H1 (cell line): ENCODE data around the gene PTK6. TPM values are rescaled to one million over a fixed set of nuclear protein-coding genes. Genes with fewer than 3 reads are reported as not detected.

ENCODE experiments used
- CTCF ChIA-PET: fragments of 300-600 bp; sonication (Branson Sonifier 250); formaldehyde crosslinking; loops from one replicate; lab custom pipeline; 2021; ENCODE audit not compliant: partially characterized antibody; lab: Charles Lee
- POLR2A ChIA-PET: fragments of 300-600 bp; sonication (Branson Sonifier 250); formaldehyde crosslinking; loops from one replicate; lab custom pipeline; 2021; ENCODE audit warnings: inconsistent platforms; ENCODE audit not compliant: partially characterized antibody; lab: Charles Lee
- DNase-seq, 2 experiments: peaks; one replicate each; pipeline versions ENCODE4 v3.0.0 to v3.0.0-alpha.2; 2010 to 2022; ENCODE audit warnings: low spot score in 2 of 2, low read depth in 1 of 2, mixed read lengths in 1 of 2
- FAIRE-seq: peaks from 2 replicates; lab custom pipeline; 2011; peaks lifted over from hg19 to GRCh38; lab: Jason Lieb, UNC
- H2AFZ ChIP-seq: 2 replicates; pipeline ENCODE4 v1.8.1; 2012; ENCODE audit warnings: low read length, inconsistent platforms
- H2AK5ac ChIP-seq: 2 replicates; pipeline ENCODE4 v1.6.1; 2013; ENCODE audit warnings: low read depth, low read length
- H2BK120ac ChIP-seq: replicated peaks from 2 replicates; pipeline ENCODE3; 2013; ENCODE audit warnings: low read depth, low read length, inconsistent platforms
- H2BK12ac ChIP-seq: 2 replicates; pipeline ENCODE4 v1.6.1; 2013; ENCODE audit warnings: low read depth, low read length
- H2BK15ac ChIP-seq: 2 replicates; pipeline ENCODE4 v1.6.1; 2013; ENCODE audit warnings: low read length
- H2BK20ac ChIP-seq: 2 replicates; pipeline ENCODE4 v1.6.1; 2013; ENCODE audit warnings: low read length
- H2BK5ac ChIP-seq: 2 replicates; pipeline ENCODE4 v1.6.1; 2013; ENCODE audit warnings: low read depth, low read length
- H3K14ac ChIP-seq: 2 replicates; pipeline ENCODE4 v1.6.1; 2013; ENCODE audit warnings: inconsistent platforms; ENCODE audit not compliant: insufficient read length
- H3K18ac ChIP-seq: 2 replicates; pipeline ENCODE4 v1.6.1; 2013; ENCODE audit warnings: low read length; ENCODE audit errors: extremely low read depth
- H3K23ac ChIP-seq: 2 replicates; pipeline ENCODE4 v1.6.1; 2013; ENCODE audit warnings: inconsistent platforms; ENCODE audit not compliant: insufficient read length
- H3K23me2 ChIP-seq: 2 replicates; pipeline ENCODE4 v1.6.1; 2013; ENCODE audit warnings: low read depth, low read length
- H3K27ac ChIP-seq: 2 replicates; pipeline ENCODE4 v1.6.1; 2011; ENCODE audit warnings: low read depth, low read length, inconsistent platforms
- H3K27me3 ChIP-seq, 4 experiments: replicated peaks in 1 of 4; 1 replicate in 1 of 4; 2 replicates in 3 of 4; pipeline versions ENCODE4 v1.6.1 to v1.8.1; 2011 to 2013; ENCODE audit warnings: low read length in 3 of 4, mild to moderate bottlenecking in 3 of 4, inconsistent platforms in 2 of 4, mixed read lengths in 2 of 4, moderate library complexity in 1 of 4; ENCODE audit not compliant: control insufficient read depth in 3 of 4, insufficient read depth in 3 of 4; ENCODE audit errors: extremely low read depth in 1 of 4
- H3K36me3 ChIP-seq, 4 experiments: 2 replicates each; pipeline versions ENCODE4 v1.6.1 to v1.8.1; 2011 to 2013; ENCODE audit warnings: mild to moderate bottlenecking in 4 of 4, low read length in 3 of 4, moderate library complexity in 2 of 4, control low read depth in 1 of 4, inconsistent platforms in 1 of 4; ENCODE audit not compliant: insufficient read depth in 4 of 4, control insufficient read depth in 2 of 4
- H3K4ac ChIP-seq: replicated peaks from 2 replicates; pipeline ENCODE3; 2013; ENCODE audit warnings: low read length, low read depth, mixed read lengths, inconsistent platforms; ENCODE audit not compliant: insufficient read length
- H3K4me1 ChIP-seq, 4 experiments: replicated peaks in 1 of 4; 1 replicate in 1 of 4; 2 replicates in 3 of 4; pipeline versions ENCODE4 v1.6.1 to v1.8.1; 2011 to 2013; ENCODE audit warnings: low read length in 3 of 4, inconsistent platforms in 2 of 4, mixed read lengths in 1 of 4; ENCODE audit not compliant: insufficient read depth in 4 of 4, control insufficient read depth in 3 of 4
- H3K4me2 ChIP-seq, 2 experiments: 2 replicates each; pipeline versions ENCODE4 v1.6.1 to v1.8.1; 2011 to 2013; ENCODE audit warnings: low read depth in 2 of 2, low read length in 2 of 2, control low read depth in 1 of 2, inconsistent platforms in 1 of 2, mild to moderate bottlenecking in 1 of 2; ENCODE audit not compliant: insufficient read depth in 1 of 2
- H3K4me3 ChIP-seq, 4 experiments: fragments of 200-600, 300-600 bp in 1 of 4; sonication (generic), shearing (Covaris generic), sonication (Bioruptor Twin) in 1 of 4; 2 replicates each; pipeline versions ENCODE4 v1.5.1 to v1.8.1; 2011 to 2016; ENCODE audit warnings: low read length in 4 of 4, low read depth in 3 of 4, control low read depth in 2 of 4, inconsistent platforms in 2 of 4, mild to moderate bottlenecking in 2 of 4, mixed read lengths in 1 of 4, moderate library complexity in 1 of 4; ENCODE audit not compliant: insufficient read depth in 2 of 4; ENCODE audit errors: extremely low read depth in 1 of 4
- H3K56ac ChIP-seq: replicated peaks from 2 replicates; pipeline ENCODE3; 2013; ENCODE audit warnings: low read depth, mild to moderate bottlenecking, mixed read lengths, low read length, inconsistent platforms; ENCODE audit not compliant: insufficient read length
- H3K79me1 ChIP-seq: 2 replicates; pipeline ENCODE4 v1.6.1; 2013; ENCODE audit warnings: low read depth, low read length, control low read depth
- H3K79me2 ChIP-seq, 2 experiments: 2 replicates each; pipeline versions ENCODE4 v1.6.1 to v1.8.1; 2012 to 2013; ENCODE audit warnings: low read length in 2 of 2, mild to moderate bottlenecking in 2 of 2, inconsistent platforms in 1 of 2; ENCODE audit not compliant: insufficient read depth in 2 of 2, control insufficient read depth in 1 of 2
- H3K9ac ChIP-seq, 4 experiments: replicated peaks in 1 of 4; 1 replicate in 1 of 4; 2 replicates in 3 of 4; pipeline versions ENCODE4 v1.6.1 to v1.8.1; 2011 to 2013; ENCODE audit warnings: low read depth in 3 of 4, low read length in 3 of 4, control low read depth in 2 of 4, mild to moderate bottlenecking in 2 of 4, moderate library complexity in 2 of 4, inconsistent platforms in 1 of 4; ENCODE audit errors: extremely low read depth in 1 of 4
- H3K9me3 ChIP-seq, 2 experiments: 2 replicates each; pipeline versions ENCODE4 v1.6.1 to v1.8.1; 2012 to 2013; ENCODE audit warnings: mild to moderate bottlenecking in 2 of 2, moderate library complexity in 2 of 2, control low read depth in 1 of 2, inconsistent platforms in 1 of 2, low read depth in 1 of 2, low read length in 1 of 2, mixed read lengths in 1 of 2; ENCODE audit not compliant: insufficient read depth in 2 of 2
- H4K20me1 ChIP-seq, 2 experiments: replicated peaks in 1 of 2; 2 replicates each; pipeline versions ENCODE3 to v1.8.1; 2011 to 2013; ENCODE audit warnings: inconsistent platforms in 2 of 2, low read length in 2 of 2, mild to moderate bottlenecking in 1 of 2; ENCODE audit not compliant: insufficient read depth in 2 of 2, control insufficient read depth in 1 of 2
- H4K5ac ChIP-seq: 2 replicates; pipeline ENCODE4 v1.6.1; 2013; ENCODE audit warnings: low read length, low read depth, mixed read lengths, inconsistent platforms; ENCODE audit not compliant: insufficient read length
- H4K8ac ChIP-seq: 2 replicates; pipeline ENCODE4 v1.8.0; 2013; ENCODE audit warnings: mild to moderate bottlenecking, moderate library complexity, low read length, inconsistent platforms; ENCODE audit not compliant: insufficient read depth; ENCODE audit errors: extremely low read depth
- H4K91ac ChIP-seq: replicated peaks from 2 replicates; pipeline ENCODE3; 2013; ENCODE audit warnings: low read length, mixed read lengths, inconsistent platforms; ENCODE audit not compliant: insufficient read length
- HDAC2 ChIP-seq, 2 experiments: fragments of 300-600 bp in 1 of 2; sonication (generic) in 1 of 2; IDR thresholded peaks; 2 replicates each; pipeline ENCODE4 v1.6.1; 2011 to 2012; ENCODE audit warnings: low read depth in 2 of 2, low read length in 2 of 2, mild to moderate bottlenecking in 2 of 2, moderate library complexity in 2 of 2, borderline replicate concordance in 1 of 2, inconsistent platforms in 1 of 2
- KDM1A ChIP-seq: fragments of 200-600, 300-600 bp; sonication (generic); IDR thresholded peaks from 2 replicates; pipeline ENCODE4 v1.7.1; 2016; ENCODE audit warnings: mild to moderate bottlenecking, low read length, borderline replicate concordance
- KDM4A ChIP-seq: IDR thresholded peaks from one replicate; pipeline ENCODE4 v1.7.1; 2012; ENCODE audit warnings: low read depth, mild to moderate bottlenecking, moderate library complexity, low read length, inconsistent platforms; ENCODE audit not compliant: severe bottlenecking
- WGBS, 2 experiments: shearing (Covaris generic) in 1 of 2; methylation state at CpG; one replicate each; pipeline versions ENCODE4 v1.1.6 to v1.1.7; 2013 to 2015; ENCODE audit warnings: low lambda C conversion rate in 2 of 2, mixed read lengths in 2 of 2, inconsistent platforms in 1 of 2, low coverage in 1 of 2, missing lambda C conversion rate in 1 of 2; ENCODE audit not compliant: insufficient replicate concordance in 2 of 2, insufficient coverage in 1 of 2, insufficient read length in 1 of 2; ENCODE audit errors: extremely low coverage in 1 of 2, missing lambda C conversion rate in 1 of 2; 5-methylcytosine and 5-hydroxymethylcytosine counted together
- polyA plus RNA-seq, 7 experiments: library from polyadenylated mRNA; depleted of rRNA in 3 of 7; stranded (reverse) in 5 of 7; unstranded in 2 of 7; fragments of >200 nt in 5 of 7; fragments of 200-250 nt in 2 of 7; gene quantifications; 1 replicate in 5 of 7; 2 replicates in 1 of 7; 4 replicates in 1 of 7; pipeline versions ENCODE4 v1.2.1 to v1.2.3, GENCODE V29; 2011 to 2013; ENCODE audit warnings: missing spikeins in 2 of 7, mixed read lengths in 2 of 7
- total RNA-seq: library from RNA; stranded (reverse); fragmentation: NEBNext Ultra II Directional; extraction: Animal tissue kit (Norgen Biotek cat#: 25700); gene quantifications from 2 replicates; pipeline ENCODE4 v1.2.1, GENCODE V29; 2021

Gene PTK6
- total and polyA plus RNA-seq, 2 of the 8 experiments (the other 6 are each of a cell fraction or from before 2014, with no cell fraction given) = 0.12 to 0.19 TPM

GRCh38 chr20:63573647-63574131 lies 36.5 kb upstream of the PTK6 start:
- DNase-seq (no peak), FAIRE-seq (no peak)
- Histone ChIP-seq H2BK20ac (no peak overlapping the region), H3K4me2 (peak overlapping the region; percentile 63 to 95), H3K27ac (no peak overlapping the region), H3K4me1 (peaks cover 0 to 6% (median 6%) of the 10 kb centered on the region in 4 experiments; a peak in 6 of 7 replicates), H3K9me3 (no peaks in the 10 kb centered on the region), H2BK5ac (no peak overlapping the region), H3K27me3 (no peaks in the 10 kb centered on the region; a peak in 1 of 7 replicates), H3K18ac (no peak overlapping the region; the same call in 1 of the 2 replicates), H3K14ac (no peak overlapping the region), H3K4me3 (peak overlapping the region; percentile 32 to 77 (median 61)), H2BK120ac (no peak overlapping the region), H3K56ac (no peak overlapping the region), H3K36me3 (no peaks in the 10 kb centered on the region), H3K79me1 (no peaks in the 10 kb centered on the region), H2BK15ac (no peak overlapping the region), H3K9ac (peak overlapping the region in 3 of 4 experiments; percentile 25 to 47 (median 46); a peak in 4 of 7 replicates), H3K4ac (no peak overlapping the region), H4K91ac (no peak overlapping the region), H3K23me2 (no peaks in the 10 kb centered on the region; the same call in 1 of the 2 replicates), H3K79me2 (no peaks in the 10 kb centered on the region), H4K5ac (no peak overlapping the region), H4K8ac (no peak overlapping the region), H2BK12ac (no peak overlapping the region), H3K23ac (no peak overlapping the region), H4K20me1 (peaks cover 0 to 3% of the 10 kb centered on the region in 2 experiments), H2AK5ac (no peak overlapping the region), H2AFZ (no peak overlapping the region)
- ChIA-PET POLR2A (interaction anchor here (0.9 to 3.0 kb wide), 3 partner anchors 8 to 54 kb away, joined by 4 to 12 read pairs (median 5); partner anchors contain the start of gene GMEB2), CTCF (interaction anchor here (0.9 to 3.2 kb wide), 8 partner anchors 9 to 69 kb away, joined by 3 to 20 read pairs (median 4); partner anchors contain the start of gene PTK6)
- TF ChIP-seq HDAC2 (IDR thresholded peaks at IDR 0.05; ENCODE audit: borderline replicate concordance in 1 of 2, low read depth in 2 of 2, low read length in 2 of 2) (no peak), KDM4A (peak; percentile 22), KDM1A (no peak)
- WGBS, 2 experiments = 11% methylated on average over 12 of the region's 24 CpGs; no CpG with 5 or more reads in 1 of the 2 experiments
